DOHH2 (cell line): Measurements from ENCODE around the gene CITED2.

Source experiments
- EZH2phosphoT487 ChIP-seq: fragments of 200-600 bp; sonication (generic); IDR thresholded peaks from 2 replicates; pipeline ENCODE4 v1.6.1; 2017; ENCODE audit warnings: borderline replicate concordance, mild to moderate bottlenecking, antibody characterized with exemption, low read length, moderate library complexity, mixed read lengths
- TF ChIP-seq, protein P1 (sequence below): fragments of 200-600 bp; sonication (generic); IDR thresholded peaks from one replicate; pipeline ENCODE4 v1.5.1; 2014; ENCODE audit warnings: antibody characterized with exemption, mild to moderate bottlenecking, low read depth, low read length; ENCODE audit not compliant: poor library complexity, severe bottlenecking

DNA sequence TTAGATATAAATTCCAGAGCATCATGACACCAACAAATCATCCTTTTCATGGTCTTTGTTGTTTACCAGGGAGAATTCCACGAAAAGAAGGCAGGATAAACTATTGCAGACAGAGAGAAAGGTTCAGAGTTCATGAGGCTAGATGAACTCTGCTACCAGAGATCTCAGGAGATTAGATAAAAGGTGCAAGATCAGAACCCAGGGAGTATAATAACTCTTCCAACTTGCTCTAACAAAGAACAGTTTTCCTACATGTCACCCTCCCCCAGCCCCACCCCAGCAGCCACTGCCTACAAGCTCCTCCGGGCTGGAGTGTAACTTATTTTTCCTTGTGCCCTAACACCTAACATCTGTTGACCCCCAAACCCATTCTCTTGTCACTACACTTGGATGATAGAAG, 13.9 kb upstream of the CITED2 start:
- TF ChIP-seq, protein P1, sequence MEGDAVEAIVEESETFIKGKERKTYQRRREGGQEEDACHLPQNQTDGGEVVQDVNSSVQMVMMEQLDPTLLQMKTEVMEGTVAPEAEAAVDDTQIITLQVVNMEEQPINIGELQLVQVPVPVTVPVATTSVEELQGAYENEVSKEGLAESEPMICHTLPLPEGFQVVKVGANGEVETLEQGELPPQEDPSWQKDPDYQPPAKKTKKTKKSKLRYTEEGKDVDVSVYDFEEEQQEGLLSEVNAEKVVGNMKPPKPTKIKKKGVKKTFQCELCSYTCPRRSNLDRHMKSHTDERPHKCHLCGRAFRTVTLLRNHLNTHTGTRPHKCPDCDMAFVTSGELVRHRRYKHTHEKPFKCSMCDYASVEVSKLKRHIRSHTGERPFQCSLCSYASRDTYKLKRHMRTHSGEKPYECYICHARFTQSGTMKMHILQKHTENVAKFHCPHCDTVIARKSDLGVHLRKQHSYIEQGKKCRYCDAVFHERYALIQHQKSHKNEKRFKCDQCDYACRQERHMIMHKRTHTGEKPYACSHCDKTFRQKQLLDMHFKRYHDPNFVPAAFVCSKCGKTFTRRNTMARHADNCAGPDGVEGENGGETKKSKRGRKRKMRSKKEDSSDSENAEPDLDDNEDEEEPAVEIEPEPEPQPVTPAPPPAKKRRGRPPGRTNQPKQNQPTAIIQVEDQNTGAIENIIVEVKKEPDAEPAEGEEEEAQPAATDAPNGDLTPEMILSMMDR: no peak
- TF ChIP-seq EZH2phosphoT487: no peak
